K562 (cell line): ENCODE data around the gene OXLD1. TPM values are rescaled to one million over a fixed set of nuclear protein-coding genes. Genes with fewer than 3 reads are reported as not detected.
A peak's percentile ranks its signal among the peaks of the same experiment; 100 is the strongest.

Experiments
- AFF4 ChIP-seq: sonication (generic); formaldehyde crosslinking; IDR thresholded peaks from 2 replicates; pipeline ENCODE4 v1.8.0; 2023; ENCODE audit warnings: mild to moderate bottlenecking, missing genetic modification reagents
- ASH1L ChIP-seq: fragments of 450-650 bp; IDR thresholded peaks from 2 replicates; pipeline ENCODE4 v1.6.1; 2018; ENCODE audit warnings: borderline replicate concordance, mild to moderate bottlenecking, low read depth; ENCODE audit not compliant: partially characterized antibody
- ATF7 ChIP-seq: fragments of 450-650 bp; IDR thresholded peaks from 2 replicates; pipeline ENCODE4 v1.7.1; 2014; ENCODE audit warnings: mild to moderate bottlenecking, moderate library complexity
- CEBPB ChIP-seq: fragments of 450-650 bp; IDR thresholded peaks from 2 replicates; pipeline ENCODE4 v1.6.1; 2016; ENCODE audit warnings: missing genetic modification characterization, missing compliant biosample characterization
- GTF2A2 ChIP-seq: IDR thresholded peaks from 2 replicates; pipeline ENCODE4 v1.6.1; 2016; ENCODE audit warnings: mild to moderate bottlenecking, missing genetic modification characterization, missing compliant biosample characterization
- HDAC3 ChIP-seq: fragments of 450-650 bp; IDR thresholded peaks from 2 replicates; pipeline ENCODE4 v1.6.1; 2018; ENCODE audit warnings: borderline replicate concordance, mild to moderate bottlenecking, moderate library complexity; ENCODE audit not compliant: partially characterized antibody
- HNRNPLL ChIP-seq: fragments of 200-400 bp; formaldehyde crosslinking; IDR thresholded peaks from 2 replicates; pipeline ENCODE4 v1.6.1; 2017; ENCODE audit warnings: low read length, low read depth, mild to moderate bottlenecking; ENCODE audit not compliant: poor library complexity, severe bottlenecking
- NFIX ChIP-seq: fragments of 250-450 bp; sonication (Bioruptor Pico); IDR thresholded peaks from 2 replicates; pipeline ENCODE4 v1.4.0; 2020; ENCODE audit warnings: low read depth, mild to moderate bottlenecking, moderate library complexity
- NFXL1 ChIP-seq: fragments of 450-650 bp; formaldehyde crosslinking; IDR thresholded peaks from 2 replicates; pipeline ENCODE4 v1.4.0; 2021; ENCODE audit warnings: mild to moderate bottlenecking
- OTX1 ChIP-seq: fragments of 450-650 bp; formaldehyde crosslinking; IDR thresholded peaks from 2 replicates; pipeline ENCODE4 v1.4.0; 2022; ENCODE audit warnings: mild to moderate bottlenecking
- PCBP2 ChIP-seq: fragments of 200-400 bp; formaldehyde crosslinking; IDR thresholded peaks from 2 replicates; pipeline ENCODE4 v1.6.1; 2018; ENCODE audit warnings: low read length, low read depth, mild to moderate bottlenecking, moderate library complexity; ENCODE audit not compliant: poor library complexity, severe bottlenecking
- RBM17 ChIP-seq: fragments of 200-400 bp; formaldehyde crosslinking; IDR thresholded peaks from 2 replicates; pipeline ENCODE4 v1.6.1; 2017; ENCODE audit warnings: low read depth, mild to moderate bottlenecking, low read length, borderline replicate concordance
- TAL1 ChIP-seq: fragments of 450-650 bp; IDR thresholded peaks from 2 replicates; pipeline ENCODE4 v1.6.1; 2016; ENCODE audit warnings: mild to moderate bottlenecking
- ZC3H8 ChIP-seq: fragments of 450-650 bp; IDR thresholded peaks from 2 replicates; pipeline ENCODE4 v1.6.1; 2017
- ZFP1 ChIP-seq: fragments of 450-650 bp; formaldehyde crosslinking; IDR thresholded peaks from 2 replicates; pipeline ENCODE4 v1.4.0; 2020; ENCODE audit warnings: mild to moderate bottlenecking, mixed read lengths
- ZNF165 ChIP-seq: fragments of 250-450 bp; sonication (Bioruptor Pico); IDR thresholded peaks from 2 replicates; pipeline ENCODE4 v1.4.0; 2020; ENCODE audit warnings: borderline replicate concordance
- ZNF212 ChIP-seq: fragments of 450-650 bp; formaldehyde crosslinking; IDR thresholded peaks from 2 replicates; pipeline ENCODE4 v1.4.0; 2020; ENCODE audit warnings: mild to moderate bottlenecking
- ZNF274 ChIP-seq: IDR thresholded peaks from 2 replicates; pipeline ENCODE4 v1.6.1; 2011; ENCODE audit warnings: low read depth, mild to moderate bottlenecking, low read length, moderate library complexity, borderline replicate concordance
- ZNF316 ChIP-seq: fragments of 450-650 bp; IDR thresholded peaks from 2 replicates; pipeline ENCODE4 v1.6.1; 2016
- ZSCAN32 ChIP-seq: fragments of 450-650 bp; formaldehyde crosslinking; IDR thresholded peaks from 2 replicates; pipeline ENCODE4 v1.4.0; 2020; ENCODE audit warnings: mild to moderate bottlenecking, moderate library complexity
- polyA plus RNA-seq, 8 experiments: library from polyadenylated mRNA; depleted of rRNA in 4 of 8; stranded (reverse) in 5 of 8; unstranded in 3 of 8; fragments of >200 nt; fragmentation: Nextera tagmentation in 2 of 8; fragmentation: Illumina TruSeq in 1 of 8; extraction: Ambion mirVana in 2 of 8; extraction: Trizol in 1 of 8; gene quantifications; 2 replicates each; pipeline versions ENCODE4 v1.2.1 to v1.2.3, GENCODE V29; 2011 to 2014; ENCODE audit warnings: inconsistent platforms in 1 of 8, missing spikeins in 1 of 8
- total RNA-seq, 7 experiments: library from RNA; depleted of rRNA in 6 of 7; stranded (reverse); fragments of >200 nt in 6 of 7; fragmentation: Illumina TruSeq in 2 of 7; extraction: Trizol in 2 of 7; gene quantifications; 2 replicates each; pipeline versions ENCODE4 v1.2.1 to v1.2.3, GENCODE V29; 2011 to 2021; ENCODE audit warnings: low replicate concordance in 1 of 7
- TF ChIP-seq, protein P1 (sequence below), 3 experiments: fragments of 200-800 bp in 1 of 3; fragments of 250-450 bp in 1 of 3; fragments of 450-650 bp in 1 of 3; sonication (Bioruptor Pico) in 1 of 3; sonication (Bioruptor generic) in 1 of 3; formaldehyde crosslinking in 1 of 3; IDR thresholded peaks; 2 replicates each; pipeline versions ENCODE4 v1.6.1 to v1.8.0; 2016 to 2022; ENCODE audit warnings: mild to moderate bottlenecking in 2 of 3, missing genetic modification characterization in 2 of 3, missing compliant biosample characterization in 1 of 3, moderate library complexity in 1 of 3

Gene OXLD1
- total and polyA plus RNA-seq, 9 of the 15 experiments (the other 6 are each of a cell fraction or from before 2014, with no cell fraction given): 4.4 to 115 (median 29.3) TPM

DNA sequence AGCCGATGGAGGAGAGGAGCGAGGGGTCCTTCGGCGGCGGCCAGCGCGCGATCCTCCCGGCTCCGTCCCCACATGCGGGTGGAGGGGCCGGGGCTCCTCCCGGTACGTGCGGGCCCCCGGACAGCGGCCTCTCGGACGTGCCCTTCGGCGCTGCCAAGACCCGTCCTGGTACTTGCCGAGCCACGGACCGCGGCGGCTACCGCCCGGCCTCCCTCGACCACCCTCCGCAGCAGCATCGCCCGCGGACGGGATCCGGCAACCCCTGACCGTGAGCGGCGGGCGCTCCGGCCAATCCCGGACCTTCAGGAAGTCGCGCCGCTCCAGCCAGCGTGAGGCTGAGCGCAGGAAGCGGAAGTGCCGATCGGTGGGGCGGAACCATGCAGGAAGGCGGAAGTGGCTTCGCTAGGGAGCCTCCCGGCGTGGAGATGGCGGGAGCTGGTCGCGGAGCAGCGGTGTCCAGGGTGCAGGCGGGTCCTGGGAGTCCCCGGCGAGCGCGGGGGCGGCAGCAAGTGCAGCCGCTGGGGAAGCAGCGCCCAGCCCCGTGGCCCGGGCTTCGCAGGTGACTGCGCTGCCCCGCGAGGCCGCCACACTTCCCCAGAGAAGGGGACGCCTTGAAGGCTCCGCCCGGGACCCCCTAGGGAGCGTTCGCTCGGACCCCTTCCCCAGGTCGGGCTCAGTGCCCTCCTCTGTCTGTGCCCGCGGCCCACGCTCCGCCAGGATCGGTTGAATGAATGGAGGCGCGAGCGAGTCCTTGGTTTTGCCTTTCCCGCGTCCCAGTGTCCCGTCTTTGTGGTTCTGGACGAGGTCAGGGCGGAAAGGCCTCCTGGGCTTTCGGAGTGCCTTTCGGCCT, at the start of gene OXLD1, which contains the start of gene CCDC137 (continued):
- TF ChIP-seq NFIX (CRISPR knock-in tag) (no peak), CEBPB (tag) (no peak), HDAC3 (no peak), ZNF316 (no peak), ZFP1 (no peak), ZNF165 (CRISPR knock-in tag) (no peak), ASH1L (peak; percentile 88), ZNF274 (no peak), ZC3H8 (no peak), HNRNPLL (no peak), OTX1 (CRISPR knock-in tag) (no peak), RBM17 (no peak), NFXL1 (CRISPR knock-in tag) (no peak), ZSCAN32 (CRISPR knock-in tag) (no peak), AFF4 (CRISPR knock-in tag) (no peak; the same call in 1 of the 2 replicates), TAL1 (no peak), GTF2A2 (tag) (0 out of 2 replicates have a peak, but pooled peaks have one; percentile 36), ZNF212 (CRISPR knock-in tag) (no peak), ATF7 (peak; percentile 65), PCBP2 (no peak)
- TF ChIP-seq, protein P1, sequence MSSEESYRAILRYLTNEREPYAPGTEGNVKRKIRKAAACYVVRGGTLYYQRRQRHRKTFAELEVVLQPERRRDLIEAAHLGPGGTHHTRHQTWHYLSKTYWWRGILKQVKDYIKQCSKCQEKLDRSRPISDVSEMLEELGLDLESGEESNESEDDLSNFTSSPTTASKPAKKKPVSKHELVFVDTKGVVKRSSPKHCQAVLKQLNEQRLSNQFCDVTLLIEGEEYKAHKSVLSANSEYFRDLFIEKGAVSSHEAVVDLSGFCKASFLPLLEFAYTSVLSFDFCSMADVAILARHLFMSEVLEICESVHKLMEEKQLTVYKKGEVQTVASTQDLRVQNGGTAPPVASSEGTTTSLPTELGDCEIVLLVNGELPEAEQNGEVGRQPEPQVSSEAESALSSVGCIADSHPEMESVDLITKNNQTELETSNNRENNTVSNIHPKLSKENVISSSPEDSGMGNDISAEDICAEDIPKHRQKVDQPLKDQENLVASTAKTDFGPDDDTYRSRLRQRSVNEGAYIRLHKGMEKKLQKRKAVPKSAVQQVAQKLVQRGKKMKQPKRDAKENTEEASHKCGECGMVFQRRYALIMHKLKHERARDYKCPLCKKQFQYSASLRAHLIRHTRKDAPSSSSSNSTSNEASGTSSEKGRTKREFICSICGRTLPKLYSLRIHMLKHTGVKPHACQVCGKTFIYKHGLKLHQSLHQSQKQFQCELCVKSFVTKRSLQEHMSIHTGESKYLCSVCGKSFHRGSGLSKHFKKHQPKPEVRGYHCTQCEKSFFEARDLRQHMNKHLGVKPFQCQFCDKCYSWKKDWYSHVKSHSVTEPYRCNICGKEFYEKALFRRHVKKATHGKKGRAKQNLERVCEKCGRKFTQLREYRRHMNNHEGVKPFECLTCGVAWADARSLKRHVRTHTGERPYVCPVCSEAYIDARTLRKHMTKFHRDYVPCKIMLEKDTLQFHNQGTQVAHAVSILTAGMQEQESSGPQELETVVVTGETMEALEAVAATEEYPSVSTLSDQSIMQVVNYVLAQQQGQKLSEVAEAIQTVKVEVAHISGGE (CRISPR knock-in tag; IDR thresholded peaks at IDR 0.05): peak in 1 of 3 experiments; percentile 90; a peak in 3 of 6 replicates
